ENCODE results near the gene MRPL27.
"Not testable (repeated sequence)": the region's sequence is repeated elsewhere in the genome, so short reads cannot be mapped to it uniquely, and the experiment has no call there.

Gene MRPL27

DNA sequence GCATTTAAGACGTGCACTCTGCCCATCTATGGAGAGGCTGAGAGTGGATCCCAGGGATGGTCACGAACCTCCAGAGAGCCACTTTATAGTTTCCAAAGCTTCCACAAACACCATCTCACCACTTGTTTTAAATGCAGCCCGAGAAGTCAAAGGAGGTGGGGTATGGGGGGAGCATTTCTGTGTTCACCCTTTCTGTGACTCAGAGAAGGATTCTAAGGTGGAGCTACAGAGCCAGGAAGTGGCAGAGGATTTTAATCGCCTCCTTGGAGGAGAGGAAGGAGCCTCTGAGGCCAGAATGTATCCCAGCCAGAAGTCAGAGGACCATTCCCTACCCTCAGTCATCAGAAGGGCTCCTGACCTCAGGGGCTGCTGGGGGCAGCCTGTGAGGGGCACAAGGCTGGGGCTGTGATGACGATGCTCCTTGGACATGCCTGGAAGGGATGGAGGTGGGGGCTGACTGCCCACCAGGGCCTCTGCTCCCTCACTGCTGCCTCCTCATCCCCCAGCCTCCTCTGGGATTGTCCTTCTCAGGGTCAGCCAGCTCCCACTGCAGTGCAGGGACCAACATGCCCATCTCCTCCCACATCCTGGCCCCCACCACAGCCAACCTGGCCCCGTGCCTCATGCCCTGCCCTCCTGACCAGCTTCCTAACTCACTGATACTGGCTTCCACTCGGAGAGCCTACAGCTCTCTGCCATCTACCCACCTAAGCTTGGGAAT is 24.3 kb downstream of the MRPL27 start:
- DNase-seq (ENCODE audit: low read depth, low spot score): no peak
- no peak overlapping the region for H3K27ac ChIP-seq

DNA sequence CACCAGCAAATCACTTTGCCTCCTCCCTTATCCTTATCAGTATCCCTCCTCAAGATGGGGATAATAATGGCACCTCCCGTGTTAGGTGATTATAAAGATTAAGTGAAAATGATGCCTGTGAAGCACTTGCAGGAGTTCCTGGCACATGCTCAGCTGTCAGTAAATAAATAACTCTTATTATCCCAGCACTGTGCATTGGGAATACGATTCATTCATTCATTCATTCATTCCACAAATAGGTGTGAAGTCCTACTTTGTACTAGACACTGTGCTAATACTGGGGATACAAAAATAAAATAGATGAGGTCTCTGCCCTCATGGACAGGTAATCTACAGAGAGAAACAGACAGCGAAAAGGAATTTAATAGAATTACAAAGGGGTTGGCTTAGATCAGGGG is 25.1 kb downstream of the MRPL27 start:
- no peak overlapping the region for H3K27ac ChIP-seq
- DNase-seq (ENCODE audit: low read depth, low spot score): no peak

DNA sequence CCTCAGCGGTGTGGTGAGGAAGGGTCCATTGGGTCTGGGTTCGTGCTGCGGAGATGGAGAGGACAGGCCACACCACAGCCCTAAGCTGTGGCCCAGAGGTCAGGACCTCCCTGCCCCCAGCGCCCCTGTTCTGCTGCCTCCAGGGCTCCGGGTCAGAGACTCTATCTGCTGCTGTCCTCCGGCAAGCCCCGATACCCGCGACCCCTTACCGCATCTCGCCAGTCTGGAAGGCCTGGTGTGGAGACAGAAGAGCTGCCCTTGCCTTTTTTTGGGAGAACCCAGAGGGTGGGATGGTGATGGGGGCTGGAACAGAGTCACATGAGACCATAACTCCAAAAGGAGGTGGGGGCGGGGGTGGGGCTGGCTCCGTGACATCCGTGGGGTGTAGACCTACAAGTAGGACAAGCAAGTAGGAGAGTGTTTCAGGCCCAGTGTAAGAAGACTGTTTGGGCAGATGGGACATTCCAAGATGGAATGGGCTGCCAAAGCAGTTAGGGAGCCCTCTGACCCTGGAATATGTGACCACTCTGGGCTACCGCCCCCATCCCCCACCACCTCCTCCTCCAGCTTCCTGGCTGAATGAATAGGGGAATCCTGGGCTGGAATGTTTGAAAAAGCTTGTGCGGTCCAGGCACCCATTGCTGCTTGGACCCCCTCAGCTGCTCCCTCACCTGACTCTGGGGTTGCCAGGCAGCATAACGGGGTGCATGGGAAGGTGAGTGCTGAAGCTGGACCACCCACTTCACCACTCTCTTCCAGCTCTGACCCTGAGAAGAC is 25.7 kb downstream of the MRPL27 start:
- DNase-seq (ENCODE audit: low read depth, low spot score): no peak
- peak overlapping the region; percentile 40 for H3K27ac ChIP-seq

DNA sequence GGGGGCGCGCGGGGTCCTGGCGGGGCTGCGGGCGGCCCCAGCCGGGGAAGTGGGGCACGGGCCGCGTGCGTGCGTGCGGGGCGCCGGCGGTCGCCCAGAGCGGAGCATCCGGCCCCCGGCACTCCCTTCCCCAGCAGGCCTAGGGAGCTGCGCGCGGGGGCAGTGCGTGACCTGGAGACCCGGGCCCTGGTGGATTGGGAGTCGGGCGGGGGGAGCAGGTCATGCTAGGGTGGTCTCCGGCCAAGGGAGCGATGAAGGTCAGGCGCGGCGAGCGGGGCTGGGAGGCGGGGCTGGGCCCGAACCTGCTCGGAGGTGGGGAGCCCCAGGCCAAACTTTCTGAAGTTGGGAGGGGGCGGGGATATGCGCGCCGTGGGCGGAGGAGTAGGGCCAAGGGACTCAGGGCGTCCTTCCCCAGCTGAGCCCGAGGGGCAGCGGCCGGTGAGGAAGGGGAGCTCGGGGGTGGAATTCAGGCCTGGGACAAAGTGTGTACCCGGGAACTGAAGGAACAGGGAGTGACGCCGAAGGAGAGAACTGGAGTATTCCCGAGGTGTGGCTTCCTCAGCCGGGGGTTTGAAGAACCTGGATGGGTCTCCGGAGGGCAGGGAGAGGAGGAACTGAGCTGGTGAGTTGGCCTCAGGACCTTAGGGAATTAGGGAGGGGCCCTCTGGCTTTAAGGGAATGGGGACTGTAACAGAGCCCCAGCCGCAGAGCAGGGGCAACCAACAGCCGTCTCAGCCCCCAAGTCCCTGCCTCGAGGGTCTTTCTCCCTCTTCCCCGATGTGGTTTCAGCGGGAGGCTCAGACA is 26.5 kb downstream of the MRPL27 start:
- peak overlapping the region; percentile 40 for H3K27ac ChIP-seq
- no peak for DNase-seq (ENCODE audit: low read depth, low spot score)

GRCh38 chr17:50345432-50346312 is 27.3 kb downstream of the MRPL27 start, which contains the start of gene XYLT2:
Gene XYLT2, plus strand, starts transcription at chr17:50346126. Its CDS starts 15 bp downstream, at chr17:50346141.
- peak; percentile 27 for DNase-seq (ENCODE audit: low read depth, low spot score)
- H3K27ac ChIP-seq: peak within 1 kb of the TSS; percentile 40

- H3K27ac ChIP-seq: no peak overlapping the region
- DNase-seq (ENCODE audit: low read depth, low spot score): no peak
Measured at GRCh38 chr17:50344731-50345365, 28.1 kb downstream of the MRPL27 start.

GRCh38 chr17:50339381-50339780 is 33.6 kb downstream of the MRPL27 start:
- DNase-seq (ENCODE audit: low read depth, low spot score): no peak
- no peak overlapping the region for H3K27ac ChIP-seq

DNA sequence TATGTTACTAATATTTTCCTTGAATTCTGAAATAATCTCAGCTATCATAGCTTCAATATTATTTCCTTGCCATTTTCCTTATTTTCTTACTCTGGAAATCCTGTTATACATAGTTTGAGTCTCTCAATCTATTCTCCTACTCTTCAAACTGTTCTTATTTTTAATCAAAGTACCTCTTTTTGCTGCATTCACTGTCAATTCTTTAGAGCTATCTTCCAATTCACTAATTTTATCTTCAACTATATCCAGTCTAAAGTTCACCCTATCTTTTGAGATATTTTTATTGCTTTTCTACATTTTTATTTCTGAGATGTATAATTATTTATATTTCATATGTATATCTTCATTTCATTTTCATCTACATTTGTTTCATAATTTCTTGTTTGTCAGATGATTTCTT is 34.3 kb downstream of the MRPL27 start:
- H3K27ac ChIP-seq: no peak overlapping the region
- no peak for DNase-seq (ENCODE audit: low read depth, low spot score)

- no peak for DNase-seq (ENCODE audit: low read depth, low spot score)
- no peak overlapping the region for H3K27ac ChIP-seq
Measured at GRCh38 chr17:50337956-50338355, 35.0 kb downstream of the MRPL27 start.

DNA sequence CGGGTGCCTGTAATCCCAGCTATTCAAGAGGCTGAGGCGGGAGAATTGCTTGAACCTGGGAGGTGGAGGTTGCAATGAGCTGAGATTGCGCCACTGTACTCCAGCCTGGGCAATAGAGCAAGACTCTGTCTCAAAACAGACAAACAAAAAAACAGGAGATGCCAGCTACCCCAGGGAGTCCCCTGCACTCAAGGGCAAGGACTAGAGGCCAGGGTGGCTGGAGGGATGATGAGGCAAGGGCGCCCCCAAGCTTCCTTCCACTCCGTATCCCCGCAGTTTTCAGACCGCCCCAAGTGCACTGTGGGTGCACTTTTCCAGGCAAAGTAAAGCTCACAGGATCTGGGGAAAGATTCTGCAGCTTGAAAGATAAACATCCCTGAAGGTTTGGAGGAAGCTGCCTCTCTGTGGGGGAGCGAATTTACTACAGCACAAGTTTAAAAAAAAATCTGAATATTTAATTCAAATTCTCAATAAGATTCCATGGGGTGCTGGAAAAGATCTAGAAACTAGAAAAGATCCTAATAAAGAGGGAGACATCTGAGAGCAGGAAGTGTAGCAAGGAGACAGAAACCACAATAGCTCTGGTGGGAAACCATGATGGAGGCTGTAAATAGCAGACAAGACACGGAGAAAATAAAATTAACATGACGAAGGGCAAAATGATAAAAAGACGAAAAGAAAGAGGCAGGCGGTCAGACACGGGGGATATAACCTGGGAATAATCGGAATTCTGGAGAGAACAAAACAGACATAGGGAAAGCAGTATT is 39.5 kb downstream of the MRPL27 start:
- DNase-seq (ENCODE audit: low read depth, low spot score): not testable (repeated sequence)

DNA sequence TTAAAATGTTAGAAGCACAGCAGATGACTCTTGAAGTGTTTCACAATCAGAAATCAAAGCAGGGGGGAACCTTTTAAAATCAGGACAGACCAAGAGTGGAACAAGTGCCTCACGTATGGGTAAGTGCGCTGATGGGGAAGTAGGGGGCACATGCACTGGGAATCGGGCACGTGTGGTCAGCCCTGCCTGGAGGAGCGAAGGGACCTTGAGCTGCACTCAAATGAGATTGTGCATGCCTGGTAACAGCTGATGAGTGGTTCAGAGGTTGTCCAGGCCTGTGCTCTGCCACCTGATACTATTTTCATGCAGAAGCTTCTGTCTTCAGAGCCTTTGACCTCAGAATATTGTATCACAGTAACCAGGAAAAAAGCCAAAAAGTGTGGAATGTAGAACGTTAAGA is 40.8 kb downstream of the MRPL27 start:
- DNase-seq (ENCODE audit: low read depth, low spot score): no peak
- H3K27ac ChIP-seq: no peak overlapping the region

More for the DNA sequence above, 39.5 kb downstream of the MRPL27 start:
- not testable (repeated sequence) for H3K27ac ChIP-seq

GRCh38 chr17:50331085-50331791 is 41.7 kb downstream of the MRPL27 start:
- H3K27ac ChIP-seq: no peak overlapping the region
- peak; percentile 36 for DNase-seq (ENCODE audit: low read depth, low spot score)

GRCh38 chr17:50330151-50330775 is 42.7 kb downstream of the MRPL27 start:
- no peak overlapping the region for H3K27ac ChIP-seq
- DNase-seq (ENCODE audit: low read depth, low spot score): no peak

- H3K27ac ChIP-seq: no peak overlapping the region
- no peak for DNase-seq (ENCODE audit: low read depth, low spot score)
Measured at GRCh38 chr17:50329716-50330115, 43.3 kb downstream of the MRPL27 start.

DNA sequence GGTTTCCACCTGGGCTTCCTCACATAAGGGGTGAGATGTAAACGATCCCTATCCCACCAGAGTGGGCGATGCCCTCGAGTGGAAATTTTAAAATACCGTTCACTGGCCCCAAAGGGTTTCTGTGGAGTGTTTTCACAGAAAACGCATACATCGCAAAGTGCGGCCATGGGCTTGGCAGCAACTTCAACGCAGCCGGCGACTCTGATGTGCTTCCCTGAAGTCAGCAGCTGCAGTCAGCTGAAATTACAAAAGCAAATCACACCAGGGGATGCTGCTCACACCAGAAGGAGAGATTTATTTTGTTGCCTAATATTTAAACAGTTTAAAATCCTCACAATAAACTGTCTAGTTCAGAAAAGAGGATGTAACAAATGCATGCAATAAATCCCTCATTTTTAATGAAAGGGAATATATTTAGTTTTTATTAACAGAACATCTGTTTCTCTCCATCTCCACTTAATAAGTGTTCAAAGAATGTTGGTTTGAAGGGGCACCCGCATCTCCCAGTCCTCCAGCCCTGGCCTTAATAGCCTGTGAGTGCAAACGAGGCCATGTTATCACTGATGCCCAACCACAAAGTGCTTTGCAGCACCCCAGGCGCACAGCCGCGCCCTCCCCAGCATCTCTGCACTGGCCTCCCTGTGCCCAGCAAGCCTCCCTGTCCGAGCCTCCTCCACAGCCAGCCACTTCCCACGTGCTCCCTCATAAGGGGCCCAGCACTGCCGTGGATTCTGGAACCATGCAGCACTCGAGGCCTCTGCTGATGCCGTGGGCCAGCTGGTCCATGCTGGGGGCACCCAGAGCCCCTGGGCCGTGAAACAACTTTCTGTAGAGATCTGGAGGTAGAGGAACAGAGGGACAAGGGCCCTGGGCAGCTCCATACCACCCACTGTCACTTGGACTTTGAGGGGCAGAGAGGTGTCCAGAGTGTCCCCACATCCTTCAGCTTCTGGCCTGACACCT is 44.3 kb downstream of the MRPL27 start:
- no peak overlapping the region for H3K27ac ChIP-seq
- DNase-seq (ENCODE audit: low read depth, low spot score): no peak

- H3K27ac ChIP-seq: no peak overlapping the region
- DNase-seq (ENCODE audit: low read depth, low spot score): no peak
Measured at GRCh38 chr17:50326831-50327364, 46.1 kb downstream of the MRPL27 start.
